Keratinocyte (primary cell): ENCODE results near the gene G2E3. TPM values are rescaled to one million over a fixed set of nuclear protein-coding genes. Genes with fewer than 3 reads are reported as not detected.

ENCODE experiments used
- DNase-seq: peaks from one replicate; pipeline ENCODE4 v3.0.0-alpha.2; 2011; ENCODE audit warnings: low read depth, missing footprints, low spot score
- FAIRE-seq: peaks from 2 replicates; lab custom pipeline; 2011; peaks lifted over from hg19 to GRCh38; lab: Jason Lieb, UNC
- H2AFZ ChIP-seq: 2 replicates; pipeline ENCODE4 v1.6.0; 2012; ENCODE audit warnings: low read length, control low read depth, inconsistent platforms; ENCODE audit not compliant: control insufficient read depth
- H3K27ac ChIP-seq: 2 replicates; pipeline ENCODE4 v1.5.1; 2011; ENCODE audit warnings: low read length; ENCODE audit not compliant: control insufficient read depth, insufficient read depth
- H3K27me3 ChIP-seq: 3 replicates; pipeline ENCODE4 v1.6.0; 2011; ENCODE audit warnings: low read length; ENCODE audit not compliant: control insufficient read depth, insufficient read depth; ENCODE audit errors: extremely low read depth
- H3K36me3 ChIP-seq, 2 experiments: 2 replicates in 1 of 2; 3 replicates in 1 of 2; pipeline ENCODE4 v1.5.1; 2011; ENCODE audit warnings: low read length in 2 of 2, mild to moderate bottlenecking in 1 of 2; ENCODE audit not compliant: control insufficient read depth in 2 of 2, insufficient read depth in 2 of 2; ENCODE audit errors: extremely low read depth in 1 of 2
- H3K4me1 ChIP-seq: 3 replicates; pipeline ENCODE4 v1.5.1; 2011; ENCODE audit warnings: low read length; ENCODE audit not compliant: control insufficient read depth, insufficient read depth; ENCODE audit errors: extremely low read depth
- H3K4me2 ChIP-seq: 3 replicates; pipeline ENCODE4 v1.6.0; 2011; ENCODE audit warnings: low read depth, low read length; ENCODE audit not compliant: control insufficient read depth, insufficient read depth; ENCODE audit errors: extremely low read depth
- H3K4me3 ChIP-seq, 3 experiments: fragments of 200-600 bp in 1 of 3; sonication (generic) in 1 of 3; 2 replicates in 2 of 3; 3 replicates in 1 of 3; pipeline ENCODE4 v1.5.1; 2011 to 2016; ENCODE audit warnings: low read length in 3 of 3, mild to moderate bottlenecking in 3 of 3, control low read depth in 2 of 3, inconsistent platforms in 1 of 3, low read depth in 1 of 3, mixed read lengths in 1 of 3, mixed run types in 1 of 3, moderate library complexity in 1 of 3; ENCODE audit not compliant: control insufficient read depth in 2 of 3, insufficient read depth in 2 of 3; ENCODE audit errors: extremely low read depth in 1 of 3
- H3K79me2 ChIP-seq: 2 replicates; pipeline ENCODE4 v1.6.0; 2012; ENCODE audit warnings: low read length; ENCODE audit not compliant: control insufficient read depth, insufficient read depth
- H3K9ac ChIP-seq: 3 replicates; pipeline ENCODE4 v1.6.0; 2011; ENCODE audit warnings: low read length; ENCODE audit not compliant: control insufficient read depth, insufficient read depth; ENCODE audit errors: extremely low read depth
- H3K9me1 ChIP-seq: 3 replicates; pipeline ENCODE4 v1.6.0; 2011; ENCODE audit warnings: low read length; ENCODE audit not compliant: control insufficient read depth, insufficient read depth; ENCODE audit errors: extremely low read depth
- H3K9me3 ChIP-seq: 2 replicates; pipeline ENCODE4 v1.5.1; 2012; ENCODE audit warnings: low read depth, low read length; ENCODE audit not compliant: control insufficient read depth
- H4K20me1 ChIP-seq: 3 replicates; pipeline ENCODE4 v1.6.0; 2011; ENCODE audit warnings: low read length; ENCODE audit not compliant: control insufficient read depth, insufficient read depth; ENCODE audit errors: extremely low read depth
- EZH2 ChIP-seq: IDR thresholded peaks from one replicate; pipeline ENCODE4 v1.6.1; 2012; ENCODE audit warnings: inconsistent platforms, mild to moderate bottlenecking, low read length, moderate library complexity
- dilution Hi-C: fragments of 300-500 bp; cut with MboI; formaldehyde crosslinking; loops from one replicate; pipeline ENCODE4 v1.7.0; 2020; ENCODE audit warnings: low sequenced_read_pairs; ENCODE audit not compliant: extremely low pct_ligation_motif_present
- polyA plus RNA-seq, 5 experiments: library from polyadenylated mRNA; depleted of rRNA in 3 of 5; stranded (reverse) in 3 of 5; stranded (forward) in 1 of 5; unstranded in 1 of 5; fragments of >200 nt; gene quantifications; 1 replicate in 1 of 5; 2 replicates in 3 of 5; 3 replicates in 1 of 5; pipeline versions ENCODE4 v1.2.1 to v1.2.3, GENCODE V29; 2011 to 2012; ENCODE audit warnings: missing spikeins in 2 of 5, low read depth in 1 of 5, low replicate concordance in 1 of 5
- TF ChIP-seq, protein P1 (sequence below), 3 experiments: IDR thresholded peaks in 1 of 3; conservative IDR thresholded peaks in 1 of 3; optimal IDR thresholded peaks in 1 of 3; 2 replicates in 2 of 3; 3 replicates in 1 of 3; pipeline versions ENCODE3 to v1.5.1; 2011; ENCODE audit warnings: low read length in 3 of 3, mild to moderate bottlenecking in 3 of 3, moderate library complexity in 2 of 3, control low read depth in 1 of 3, inconsistent platforms in 1 of 3; ENCODE audit not compliant: insufficient read depth in 2 of 3; ENCODE audit errors: extremely low read depth in 1 of 3

The G2E3 gene
- polyA plus RNA-seq, 1 donor (not counting 4 experiments of a cell fraction or from before 2014, with no cell fraction given), result 24.3 TPM

- H3K9me1 ChIP-seq, result no peaks in the 10 kb centered on the region
- dilution Hi-C loops, result no loop called here
- no peaks in the 10 kb centered on the region for H3K9me3 ChIP-seq
- no peak overlapping the region for H3K4me3 ChIP-seq
- FAIRE-seq (no peak), DNase-seq (no peak)
- H3K4me1 ChIP-seq, result no peaks in the 10 kb centered on the region
- no peaks in the 10 kb centered on the region for H3K36me3 ChIP-seq
- H3K79me2 ChIP-seq, result no peaks in the 10 kb centered on the region
- no peak overlapping the region for H2AFZ ChIP-seq
- no peaks in the 10 kb centered on the region for H4K20me1 ChIP-seq
- TF ChIP-seq, protein P1, sequence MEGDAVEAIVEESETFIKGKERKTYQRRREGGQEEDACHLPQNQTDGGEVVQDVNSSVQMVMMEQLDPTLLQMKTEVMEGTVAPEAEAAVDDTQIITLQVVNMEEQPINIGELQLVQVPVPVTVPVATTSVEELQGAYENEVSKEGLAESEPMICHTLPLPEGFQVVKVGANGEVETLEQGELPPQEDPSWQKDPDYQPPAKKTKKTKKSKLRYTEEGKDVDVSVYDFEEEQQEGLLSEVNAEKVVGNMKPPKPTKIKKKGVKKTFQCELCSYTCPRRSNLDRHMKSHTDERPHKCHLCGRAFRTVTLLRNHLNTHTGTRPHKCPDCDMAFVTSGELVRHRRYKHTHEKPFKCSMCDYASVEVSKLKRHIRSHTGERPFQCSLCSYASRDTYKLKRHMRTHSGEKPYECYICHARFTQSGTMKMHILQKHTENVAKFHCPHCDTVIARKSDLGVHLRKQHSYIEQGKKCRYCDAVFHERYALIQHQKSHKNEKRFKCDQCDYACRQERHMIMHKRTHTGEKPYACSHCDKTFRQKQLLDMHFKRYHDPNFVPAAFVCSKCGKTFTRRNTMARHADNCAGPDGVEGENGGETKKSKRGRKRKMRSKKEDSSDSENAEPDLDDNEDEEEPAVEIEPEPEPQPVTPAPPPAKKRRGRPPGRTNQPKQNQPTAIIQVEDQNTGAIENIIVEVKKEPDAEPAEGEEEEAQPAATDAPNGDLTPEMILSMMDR (optimal IDR thresholded peaks at IDR 0.05 in 1 of 3, IDR thresholded peaks at IDR 0.05 in 1 of 3, conservative IDR thresholded peaks at IDR 0.05 in 1 of 3; ENCODE audit: extremely low read depth in 1 of 3, insufficient read depth in 2 of 3, low read length in 3 of 3), result no peak
- TF ChIP-seq EZH2, result no peak
- no peaks in the 10 kb centered on the region for H3K27me3 ChIP-seq
- no peak overlapping the region for H3K4me2 ChIP-seq
- no peak overlapping the region for H3K9ac ChIP-seq
- H3K27ac ChIP-seq, result no peak overlapping the region
These were observed 30.8 kb upstream of the G2E3 start for GRCh38 chr14:30528119-30528518.

GRCh38 chr14:30528778-30529642, 29.9 kb upstream of the G2E3 start:
- dilution Hi-C loops, result no loop called here
- Histone ChIP-seq H3K36me3 (no peaks in the 10 kb centered on the region), H3K9me1 (no peaks in the 10 kb centered on the region), H4K20me1 (no peaks in the 10 kb centered on the region), H3K27ac (no peak overlapping the region), H3K9me3 (no peaks in the 10 kb centered on the region), H3K79me2 (no peaks in the 10 kb centered on the region), H3K9ac (no peak overlapping the region), H3K4me2 (no peak overlapping the region), H3K4me3 (no peak overlapping the region), H3K27me3 (no peaks in the 10 kb centered on the region), H2AFZ (no peak overlapping the region), H3K4me1 (no peaks in the 10 kb centered on the region)
- FAIRE-seq (no peak), DNase-seq (no peak)
- no peak for TF ChIP-seq EZH2
- TF ChIP-seq, protein P1 (optimal IDR thresholded peaks at IDR 0.05 in 1 of 3, IDR thresholded peaks at IDR 0.05 in 1 of 3, conservative IDR thresholded peaks at IDR 0.05 in 1 of 3; ENCODE audit: extremely low read depth in 1 of 3, insufficient read depth in 2 of 3, low read length in 3 of 3), result no peak
